Measurements from ENCODE around the gene TTYH2. TPM values are rescaled to one million over a fixed set of nuclear protein-coding genes. Genes with fewer than 3 reads are reported as not detected.

Gene TTYH2
- total and polyA plus RNA-seq, 9 donors: 9.8 to 43.1 (median 18.9) TPM

DNA sequence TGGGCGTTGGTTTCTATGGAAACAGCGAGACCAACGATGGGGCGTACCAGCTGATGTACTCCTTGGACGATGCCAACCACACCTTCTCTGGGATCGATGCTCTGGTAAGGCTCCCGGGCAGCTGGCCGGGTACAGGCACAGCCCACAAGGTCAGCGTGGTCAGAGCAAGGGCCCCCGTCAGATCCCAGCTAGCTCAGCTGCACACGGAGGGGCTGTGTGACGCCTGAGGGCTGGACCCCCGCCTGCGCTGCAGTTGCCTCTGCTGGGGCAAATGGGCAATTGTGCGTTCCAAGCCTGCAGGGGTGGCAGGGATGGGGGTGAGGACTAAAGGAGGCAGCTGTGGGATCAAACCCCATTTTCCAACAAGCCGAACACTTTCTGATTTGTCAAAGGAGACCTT lies 17.5 kb downstream of the TTYH2 start:
- intact Hi-C loops (cut with DNase I): no loop called here
- no peak for DNase-seq
- Histone ChIP-seq H3K27ac (peak overlapping the region in 1 of 2 donors; percentile 68), H3K36me3 (no peaks in the 10 kb centered on the region), H3K9me3 (no peaks in the 10 kb centered on the region), H3K27me3 (no peaks in the 10 kb centered on the region), H3K4me3 (no peak overlapping the region), H3K4me1 (ENCODE audit: insufficient read depth) (no peaks in the 10 kb centered on the region)
- no peak for TF ChIP-seq POLR2A (IDR thresholded peaks at IDR 0.05)
- TF ChIP-seq CTCF (IDR thresholded peaks at IDR 0.05): no peak
- no peak for TF ChIP-seq EP300 (IDR thresholded peaks at IDR 0.05)
- WGBS, 3 donors: 88 to 94% (median 93%) methylated on average over 15 to 16 of the region's 16 CpGs

GRCh38 chr17:74231928-74232907 lies 18.8 kb downstream of the TTYH2 start:
- no peaks in the 10 kb centered on the region for H3K4me1 ChIP-seq (ENCODE audit: insufficient read depth)
- 50 to 62% (median 51%) methylated on average over 17 of the region's 17 CpGs for WGBS, 3 donors
- no peaks in the 10 kb centered on the region for H3K9me3 ChIP-seq
- DNase-seq: peak; percentile 67 to 83 (median 77)
- peak overlapping the region; percentile 60 to 68 for H3K27ac ChIP-seq
- no peaks in the 10 kb centered on the region for H3K27me3 ChIP-seq
- intact Hi-C loops (cut with DNase I): no loop called here
- no peak for TF ChIP-seq POLR2A (IDR thresholded peaks at IDR 0.05)
- TF ChIP-seq CTCF (IDR thresholded peaks at IDR 0.05): no peak
- TF ChIP-seq EP300 (IDR thresholded peaks at IDR 0.05): no peak
- no peak overlapping the region for H3K4me3 ChIP-seq
- no peaks in the 10 kb centered on the region for H3K36me3 ChIP-seq

DNA sequence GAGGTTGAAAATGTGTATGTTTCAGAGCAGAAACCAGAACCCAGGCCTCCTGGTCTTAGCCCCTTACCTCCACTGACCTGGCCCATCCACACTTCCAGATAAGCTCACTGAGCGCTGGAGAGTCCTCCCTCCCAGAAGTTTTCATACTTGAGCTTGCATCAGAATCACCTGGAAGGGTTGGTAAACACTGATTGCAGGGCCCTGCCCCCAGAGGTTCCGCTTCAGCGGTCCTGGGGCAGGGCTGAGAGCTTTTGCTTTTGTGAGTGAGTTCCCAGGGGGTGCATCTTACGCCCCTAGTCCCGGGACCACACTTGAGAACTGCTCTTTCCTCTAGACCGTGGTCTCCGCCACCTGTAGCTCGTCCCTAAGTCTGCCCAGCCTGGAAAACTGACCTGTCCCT lies 20.6 kb downstream of the TTYH2 start:
- 94 to 96% (median 95%) methylated on average over 8 of the region's 8 CpGs for WGBS, 3 donors
- TF ChIP-seq EP300 (IDR thresholded peaks at IDR 0.05) (no peak), CTCF (IDR thresholded peaks at IDR 0.05) (no peak), POLR2A (IDR thresholded peaks at IDR 0.05) (no peak)
- H3K27ac ChIP-seq: peak overlapping the region in 1 of 2 donors; percentile 64

GRCh38 chr17:74234486-74234885 lies 21.1 kb downstream of the TTYH2 start:
- no peaks in the 10 kb centered on the region for H3K4me1 ChIP-seq (ENCODE audit: insufficient read depth)
- intact Hi-C loops (cut with DNase I): no loop called here
- TF ChIP-seq POLR2A (IDR thresholded peaks at IDR 0.05): no peak
- no peak for TF ChIP-seq EP300 (IDR thresholded peaks at IDR 0.05)
- no peak for TF ChIP-seq CTCF (IDR thresholded peaks at IDR 0.05)
- 89 to 98% (median 98%) methylated on average over 1 of the region's 1 CpG for WGBS, 3 donors
- no peaks in the 10 kb centered on the region for H3K36me3 ChIP-seq
- no peak overlapping the region for H3K4me3 ChIP-seq
- no peaks in the 10 kb centered on the region for H3K9me3 ChIP-seq
- peak overlapping the region; percentile 14 to 64 for H3K27ac ChIP-seq
- no peaks in the 10 kb centered on the region for H3K27me3 ChIP-seq
- DNase-seq: no peak

More for the DNA sequence above, 20.6 kb downstream of the TTYH2 start:
- Histone ChIP-seq H3K27me3 (no peaks in the 10 kb centered on the region), H3K4me1 (ENCODE audit: insufficient read depth) (no peaks in the 10 kb centered on the region), H3K36me3 (no peaks in the 10 kb centered on the region), H3K9me3 (no peaks in the 10 kb centered on the region), H3K4me3 (no peak overlapping the region)
- no peak for DNase-seq
- intact Hi-C loops (cut with DNase I): no loop called here
